MM.1S (cell line): ENCODE data around the gene IFI44L.

Experiments used
- DNase-seq: peaks from one replicate; pipeline ENCODE4 v3.0.0-alpha.2; 2015
- H2AFZ ChIP-seq: fragments of 300-600 bp; sonication (generic); 2 replicates; pipeline ENCODE4 v1.6.0; 2016; ENCODE audit warnings: antibody characterized with exemption, low read length
- H3F3A ChIP-seq: fragments of 300-600 bp; sonication (generic); 2 replicates; pipeline ENCODE4 v1.6.1; 2016; ENCODE audit warnings: mild to moderate bottlenecking, antibody characterized with exemption, low read length, moderate library complexity, mixed read lengths; ENCODE audit not compliant: insufficient read depth
- H3K27ac ChIP-seq: fragments of 300-600 bp; sonication (generic); 2 replicates; pipeline ENCODE4 v1.5.1; 2016; ENCODE audit warnings: mild to moderate bottlenecking, low read length
- H3K27me3 ChIP-seq: fragments of 300-600 bp; sonication (generic); replicated peaks from 2 replicates; pipeline ENCODE4 v1.6.0; 2016; ENCODE audit warnings: low read length; ENCODE audit not compliant: insufficient read depth
- H3K36me3 ChIP-seq: fragments of 300-600 bp; sonication (generic); replicated peaks from 2 replicates; pipeline ENCODE4 v1.6.1; 2016; ENCODE audit warnings: mild to moderate bottlenecking, low read length, mixed read lengths; ENCODE audit not compliant: insufficient read depth
- H3K4me1 ChIP-seq: fragments of 300-600 bp; sonication (generic); 2 replicates; pipeline ENCODE4 v1.6.1; 2016; ENCODE audit warnings: low read length, mixed read lengths
- H3K4me2 ChIP-seq: fragments of 300-600 bp; sonication (generic); 2 replicates; pipeline ENCODE4 v1.6.0; 2016; ENCODE audit warnings: low read depth, low read length
- H3K4me3 ChIP-seq: fragments of 300-600 bp; sonication (generic); 2 replicates; pipeline ENCODE4 v1.5.1; 2016; ENCODE audit warnings: low read length, mixed read lengths
- H3K79me2 ChIP-seq: fragments of 300-600 bp; sonication (generic); 2 replicates; pipeline ENCODE4 v1.6.1; 2016; ENCODE audit warnings: mixed run types, low read length, mixed read lengths
- H3K9ac ChIP-seq: fragments of 300-600 bp; sonication (generic); 2 replicates; pipeline ENCODE4 v1.6.1; 2016; ENCODE audit warnings: low read length, mixed read lengths
- H3K9me2 ChIP-seq: fragments of 300-600 bp; sonication (generic); replicated peaks from 2 replicates; pipeline ENCODE4 v1.6.1; 2016; ENCODE audit warnings: mild to moderate bottlenecking, low read length, mixed read lengths; ENCODE audit not compliant: insufficient read depth
- H3K9me3 ChIP-seq: fragments of 300-600 bp; sonication (generic); replicated peaks from 2 replicates; pipeline ENCODE4 v1.6.1; 2016; ENCODE audit warnings: mild to moderate bottlenecking, low read length, mixed read lengths; ENCODE audit not compliant: insufficient read depth
- H4K20me1 ChIP-seq: fragments of 300-600 bp; sonication (generic); 2 replicates; pipeline ENCODE4 v1.6.1; 2016; ENCODE audit warnings: mild to moderate bottlenecking, low read length, moderate library complexity, mixed read lengths; ENCODE audit not compliant: insufficient read depth
- EZH2 ChIP-seq: fragments of 300-600 bp; sonication (generic); optimal IDR thresholded peaks from 2 replicates; pipeline ENCODE3; 2017; ENCODE audit warnings: low read depth, mild to moderate bottlenecking, antibody characterized with exemption, low read length, mixed read lengths
- EZH2phosphoT487 ChIP-seq: fragments of 300-600 bp; sonication (generic); IDR thresholded peaks from 2 replicates; pipeline ENCODE4 v1.6.1; 2018; ENCODE audit warnings: antibody characterized with exemption, low read length
- TF ChIP-seq, protein P1 (sequence below): fragments of 300-600 bp; sonication (generic); IDR thresholded peaks from 2 replicates; pipeline ENCODE4 v1.5.1; 2016; ENCODE audit warnings: antibody characterized with exemption, low read length, mixed read lengths

IFI44L gene

DNA sequence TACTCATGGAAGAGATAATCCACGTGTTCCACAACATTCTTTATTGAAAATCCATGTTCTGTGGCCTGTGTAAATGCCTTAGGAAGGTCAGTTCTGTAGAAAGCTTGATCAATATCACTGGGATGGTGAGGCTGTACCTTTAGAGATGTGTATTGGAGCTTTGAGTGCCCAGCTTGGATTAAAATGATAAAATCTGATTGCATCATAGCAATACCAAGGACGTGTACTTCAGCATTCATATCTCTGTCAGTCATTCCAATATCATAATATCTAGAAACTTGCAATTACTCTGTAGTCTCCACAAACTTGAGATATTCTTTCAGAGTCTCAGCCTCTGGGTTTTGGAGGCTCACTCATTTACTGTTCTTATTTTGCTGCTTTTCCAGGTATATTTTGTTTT lies 61.0 kb downstream of the IFI44L start:
- no peak overlapping the region for H3K4me3 ChIP-seq
- DNase-seq: no peak
- H4K20me1 ChIP-seq: no peaks in the 10 kb centered on the region
- no peak overlapping the region for H3K4me2 ChIP-seq
- H3K9me3 ChIP-seq: no peaks in the 10 kb centered on the region
- no peak overlapping the region for H2AFZ ChIP-seq
- no peaks in the 10 kb centered on the region for H3K36me3 ChIP-seq
- no peaks in the 10 kb centered on the region for H3K27me3 ChIP-seq
- no peaks in the 10 kb centered on the region for H3K9me2 ChIP-seq
- no peaks in the 10 kb centered on the region for H3K79me2 ChIP-seq
- no peak overlapping the region for H3K9ac ChIP-seq
- no peak overlapping the region for H3K27ac ChIP-seq
- no peaks in the 10 kb centered on the region for H3F3A ChIP-seq
- peaks cover 11% of the 10 kb centered on the region; the same call in 1 of the 2 replicates for H3K4me1 ChIP-seq
- no peak for TF ChIP-seq EZH2phosphoT487
- TF ChIP-seq EZH2: no peak
- TF ChIP-seq, protein P1, sequence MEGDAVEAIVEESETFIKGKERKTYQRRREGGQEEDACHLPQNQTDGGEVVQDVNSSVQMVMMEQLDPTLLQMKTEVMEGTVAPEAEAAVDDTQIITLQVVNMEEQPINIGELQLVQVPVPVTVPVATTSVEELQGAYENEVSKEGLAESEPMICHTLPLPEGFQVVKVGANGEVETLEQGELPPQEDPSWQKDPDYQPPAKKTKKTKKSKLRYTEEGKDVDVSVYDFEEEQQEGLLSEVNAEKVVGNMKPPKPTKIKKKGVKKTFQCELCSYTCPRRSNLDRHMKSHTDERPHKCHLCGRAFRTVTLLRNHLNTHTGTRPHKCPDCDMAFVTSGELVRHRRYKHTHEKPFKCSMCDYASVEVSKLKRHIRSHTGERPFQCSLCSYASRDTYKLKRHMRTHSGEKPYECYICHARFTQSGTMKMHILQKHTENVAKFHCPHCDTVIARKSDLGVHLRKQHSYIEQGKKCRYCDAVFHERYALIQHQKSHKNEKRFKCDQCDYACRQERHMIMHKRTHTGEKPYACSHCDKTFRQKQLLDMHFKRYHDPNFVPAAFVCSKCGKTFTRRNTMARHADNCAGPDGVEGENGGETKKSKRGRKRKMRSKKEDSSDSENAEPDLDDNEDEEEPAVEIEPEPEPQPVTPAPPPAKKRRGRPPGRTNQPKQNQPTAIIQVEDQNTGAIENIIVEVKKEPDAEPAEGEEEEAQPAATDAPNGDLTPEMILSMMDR: no peak

DNA sequence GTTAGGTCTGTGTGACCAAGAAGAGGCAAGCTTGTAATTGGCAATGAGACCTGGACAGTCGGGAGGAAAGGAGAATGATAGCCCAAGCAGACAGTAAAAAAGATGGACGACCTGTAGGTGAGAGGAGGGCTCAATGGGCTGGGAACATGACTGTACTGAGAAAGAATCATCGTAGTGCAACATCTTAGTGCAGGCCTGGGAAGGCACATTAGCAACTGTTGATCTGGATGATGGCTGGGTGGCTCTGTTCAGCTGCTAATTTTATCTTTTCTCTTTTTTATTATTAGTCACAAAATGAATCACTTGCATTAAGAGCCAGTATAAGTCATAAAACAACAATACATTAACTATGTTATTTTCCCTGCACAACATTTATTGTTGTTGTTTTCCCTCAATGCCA lies 62.2 kb downstream of the IFI44L start:
- Histone ChIP-seq H4K20me1 (no peaks in the 10 kb centered on the region), H3F3A (no peaks in the 10 kb centered on the region), H3K27me3 (no peaks in the 10 kb centered on the region), H3K9me2 (no peaks in the 10 kb centered on the region), H3K4me3 (no peak overlapping the region), H2AFZ (no peak overlapping the region), H3K9me3 (no peaks in the 10 kb centered on the region), H3K9ac (no peak overlapping the region), H3K4me2 (no peak overlapping the region), H3K27ac (no peak overlapping the region), H3K79me2 (no peaks in the 10 kb centered on the region), H3K4me1 (peaks cover 11% of the 10 kb centered on the region; the same call in 1 of the 2 replicates), H3K36me3 (no peaks in the 10 kb centered on the region)
- no peak for DNase-seq
- no peak for TF ChIP-seq EZH2phosphoT487
- TF ChIP-seq EZH2: no peak
- TF ChIP-seq, protein P1: no peak

DNA sequence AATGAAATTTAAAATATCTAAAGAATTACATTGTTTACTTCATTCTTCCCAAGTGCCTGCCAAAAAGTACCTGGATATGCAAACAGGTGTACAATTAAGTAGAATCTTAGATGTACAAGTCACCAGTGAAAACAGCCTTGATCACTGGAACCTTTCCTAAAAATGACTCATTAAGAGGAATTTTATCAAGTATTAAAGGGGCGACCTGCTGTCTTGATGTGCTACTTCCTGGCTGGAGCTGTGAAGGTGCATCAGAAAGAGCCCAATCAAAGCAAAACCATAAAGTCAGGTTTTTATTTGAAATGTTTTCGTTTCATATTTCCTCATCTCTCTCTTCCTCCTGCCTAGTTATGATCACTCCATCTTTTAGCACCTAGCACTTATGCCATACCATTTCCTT lies 62.8 kb downstream of the IFI44L start:
- Histone ChIP-seq H3K4me2 (no peak overlapping the region), H3K4me1 (peaks cover 6% of the 10 kb centered on the region; the same call in 1 of the 2 replicates), H3K36me3 (no peaks in the 10 kb centered on the region), H3K9me3 (no peaks in the 10 kb centered on the region), H3F3A (no peaks in the 10 kb centered on the region), H4K20me1 (no peaks in the 10 kb centered on the region), H3K9me2 (no peaks in the 10 kb centered on the region), H3K9ac (no peak overlapping the region), H3K27me3 (no peaks in the 10 kb centered on the region), H2AFZ (no peak overlapping the region), H3K79me2 (no peaks in the 10 kb centered on the region), H3K27ac (no peak overlapping the region), H3K4me3 (no peak overlapping the region)
- no peak for DNase-seq
- TF ChIP-seq EZH2phosphoT487 (no peak), EZH2 (no peak)
- TF ChIP-seq, protein P1: no peak

DNA sequence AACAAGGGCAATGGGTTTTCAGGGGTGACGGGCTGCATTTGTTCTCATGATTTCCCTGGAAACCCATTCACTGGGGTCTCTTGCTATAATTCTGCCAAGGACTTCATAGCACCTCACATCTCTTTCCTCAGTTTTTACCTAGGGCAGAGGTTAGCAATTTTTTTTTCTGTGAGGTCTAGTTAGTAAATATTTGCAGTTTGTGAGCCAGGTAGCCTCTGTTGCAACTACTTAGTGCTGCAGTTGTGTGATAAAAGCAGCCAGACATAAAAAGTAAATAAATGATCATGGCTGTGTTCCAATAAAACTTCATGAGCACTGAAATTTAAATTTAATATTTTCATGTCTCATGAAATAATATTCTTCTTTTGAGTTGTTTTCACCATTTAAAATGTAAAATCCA lies 67.1 kb downstream of the IFI44L start:
- no peak overlapping the region for H3K4me2 ChIP-seq
- no peak overlapping the region for H2AFZ ChIP-seq
- H3F3A ChIP-seq: no peaks in the 10 kb centered on the region
- H3K9me3 ChIP-seq: no peaks in the 10 kb centered on the region
- no peaks in the 10 kb centered on the region for H4K20me1 ChIP-seq
- no peak overlapping the region for H3K27ac ChIP-seq
- H3K9ac ChIP-seq: no peak overlapping the region
- DNase-seq: no peak
- H3K27me3 ChIP-seq: no peaks in the 10 kb centered on the region
- no peaks in the 10 kb centered on the region for H3K36me3 ChIP-seq
- H3K4me1 ChIP-seq: no peaks in the 10 kb centered on the region
- H3K4me3 ChIP-seq: no peak overlapping the region
- no peaks in the 10 kb centered on the region for H3K9me2 ChIP-seq
- H3K79me2 ChIP-seq: no peaks in the 10 kb centered on the region
- TF ChIP-seq EZH2: no peak
- TF ChIP-seq, protein P1: no peak
- no peak for TF ChIP-seq EZH2phosphoT487
